Measurements from ENCODE around the gene TSPAN4. TPM values are rescaled to one million over a fixed set of nuclear protein-coding genes. Genes with fewer than 3 reads are reported as not detected.

Gene TSPAN4
- total and polyA plus RNA-seq, 2 donors (not counting 1 experiment from before 2014, with no cell fraction given) = 2.9 to 7.4 TPM

GRCh38 chr11:900545-900944, 57.9 kb downstream of the TSPAN4 start:
- Histone ChIP-seq H3K9me3 (ENCODE audit: control extremely low read depth in 1 of 3, control insufficient read depth in 2 of 3, insufficient read depth in 1 of 3, low read length in 2 of 3) (no peaks in the 10 kb centered on the region), H3K4me1 (ENCODE audit: control insufficient read depth in 2 of 2, insufficient read depth in 2 of 2, low read length in 2 of 2) (no peaks in the 10 kb centered on the region), H2AFZ (ENCODE audit: insufficient read depth, low read depth, low read length, poor library complexity, severe bottlenecking) (no peak overlapping the region), H3K4me3 (ENCODE audit: control extremely low read depth in 1 of 5, extremely low read depth in 1 of 5, insufficient read depth in 1 of 5, low read depth in 2 of 5, low read length in 4 of 5) (no peak overlapping the region), H3K9ac (ENCODE audit: low read length) (no peak overlapping the region), H3K4me2 (replicated peaks; ENCODE audit: low read depth, low read length, poor library complexity, severe bottlenecking) (no peak overlapping the region), H3K27ac (ENCODE audit: low read length in 2 of 2) (no peak overlapping the region), H3K36me3 (replicated peaks in 1 of 2; ENCODE audit: control extremely low read depth in 1 of 2, control insufficient read depth in 1 of 2, extremely low read depth in 1 of 2, insufficient read depth in 2 of 2, low read length in 1 of 2) (peaks cover 0 to 60% of the 10 kb centered on the region in 2 experiments), H3K79me2 (ENCODE audit: control insufficient read depth, insufficient read depth, low read length) (peaks cover 18% of the 10 kb centered on the region), H3K27me3 (replicated peaks in 1 of 4; ENCODE audit: control extremely low read depth in 1 of 4, control insufficient read depth in 3 of 4, insufficient read depth in 4 of 4, low read length in 3 of 4) (no peaks in the 10 kb centered on the region), H4K20me1 (ENCODE audit: control insufficient read depth, insufficient read depth, low read length, poor library complexity, severe bottlenecking) (peaks cover 16% of the 10 kb centered on the region)
- no peaks in the 10 kb centered on the region for H3K9me3 Mint-ChIP-seq (ENCODE audit: insufficient read depth)
- POLR2A ChIA-PET = no interaction called here
- TF ChIP-seq CTCF (IDR thresholded peaks at IDR 0.05) (no peak), EZH2 (IDR thresholded peaks at IDR 0.05; ENCODE audit: borderline replicate concordance, insufficient read depth, low read depth, low read length, poor library complexity, severe bottlenecking) (no peak)
- H3K27ac Mint-ChIP-seq = no peak overlapping the region
- H3K4me1 Mint-ChIP-seq = peaks cover under 1% of the 10 kb centered on the region
- intact Hi-C loops (cut with micrococcal nuclease) = no loop called here
- DNase-seq = no peak
- ATAC-seq (ENCODE audit: low read depth) = no peak
- no peak overlapping the region for H3K4me3 Mint-ChIP-seq
- no peaks in the 10 kb centered on the region for H3K27me3 Mint-ChIP-seq
- WGBS (ENCODE audit: insufficient coverage) = 95% methylated on average over 7 of the region's 7 CpGs
- CTCF ChIA-PET = no interaction called here

GRCh38 chr11:901452-902061, 58.9 kb downstream of the TSPAN4 start:
- no peaks in the 10 kb centered on the region for H3K27me3 Mint-ChIP-seq
- no peak overlapping the region for H2AFZ ChIP-seq (ENCODE audit: insufficient read depth, low read depth, low read length, poor library complexity, severe bottlenecking)
- peaks cover 0 to 60% of the 10 kb centered on the region in 2 experiments for H3K36me3 ChIP-seq (replicated peaks in 1 of 2; ENCODE audit: control extremely low read depth in 1 of 2, control insufficient read depth in 1 of 2, extremely low read depth in 1 of 2, insufficient read depth in 2 of 2, low read length in 1 of 2)
- H3K9me3 Mint-ChIP-seq (ENCODE audit: insufficient read depth) = no peaks in the 10 kb centered on the region
- H3K4me2 ChIP-seq (replicated peaks; ENCODE audit: low read depth, low read length, poor library complexity, severe bottlenecking) = no peak overlapping the region
- no peak overlapping the region for H3K27ac ChIP-seq (ENCODE audit: low read length in 2 of 2)
- H3K4me1 Mint-ChIP-seq = peaks cover 2% of the 10 kb centered on the region
- H3K4me1 ChIP-seq (ENCODE audit: control insufficient read depth in 2 of 2, insufficient read depth in 2 of 2, low read length in 2 of 2) = no peaks in the 10 kb centered on the region
- H4K20me1 ChIP-seq (ENCODE audit: control insufficient read depth, insufficient read depth, low read length, poor library complexity, severe bottlenecking) = peaks cover 16% of the 10 kb centered on the region
- no peak overlapping the region for H3K9ac ChIP-seq (ENCODE audit: low read length)
- H3K4me3 Mint-ChIP-seq = no peak overlapping the region
- H3K79me2 ChIP-seq (ENCODE audit: control insufficient read depth, insufficient read depth, low read length) = peaks cover 22% of the 10 kb centered on the region
- no peaks in the 10 kb centered on the region for H3K9me3 ChIP-seq (ENCODE audit: control extremely low read depth in 1 of 3, control insufficient read depth in 2 of 3, insufficient read depth in 1 of 3, low read length in 2 of 3)
- ATAC-seq (ENCODE audit: low read depth) (no peak), DNase-seq (no peak)
- no peak overlapping the region for H3K27ac Mint-ChIP-seq
- ChIA-PET CTCF (no interaction called here), POLR2A (no interaction called here)
- WGBS (ENCODE audit: insufficient coverage) = 98% methylated on average over 18 of the region's 19 CpGs
- TF ChIP-seq CTCF (IDR thresholded peaks at IDR 0.05) = no peak
- TF ChIP-seq EZH2 (IDR thresholded peaks at IDR 0.05; ENCODE audit: borderline replicate concordance, insufficient read depth, low read depth, low read length, poor library complexity, severe bottlenecking) = no peak
- H3K27me3 ChIP-seq (replicated peaks in 1 of 4; ENCODE audit: control extremely low read depth in 1 of 4, control insufficient read depth in 3 of 4, insufficient read depth in 4 of 4, low read length in 3 of 4) = no peaks in the 10 kb centered on the region
- intact Hi-C loops (cut with micrococcal nuclease) = no loop called here
- no peak overlapping the region for H3K4me3 ChIP-seq (ENCODE audit: control extremely low read depth in 1 of 5, extremely low read depth in 1 of 5, insufficient read depth in 1 of 5, low read depth in 2 of 5, low read length in 4 of 5)
